PC-3 (cell line): ENCODE data around the gene RINT1.

ENCODE experiments used
- EZH2phosphoT487 ChIP-seq: fragments of 300-600 bp; sonication (generic); IDR thresholded peaks from 2 replicates; pipeline ENCODE4 v1.6.1; 2018; ENCODE audit warnings: mild to moderate bottlenecking, antibody characterized with exemption, low read length, borderline replicate concordance
- TF ChIP-seq, protein P1 (sequence below): fragments of 300-600 bp; sonication (generic); conservative IDR thresholded peaks from 2 replicates; pipeline ENCODE4 v1.5.1; 2017; ENCODE audit warnings: antibody characterized with exemption, low read depth, mild to moderate bottlenecking, low read length

DNA sequence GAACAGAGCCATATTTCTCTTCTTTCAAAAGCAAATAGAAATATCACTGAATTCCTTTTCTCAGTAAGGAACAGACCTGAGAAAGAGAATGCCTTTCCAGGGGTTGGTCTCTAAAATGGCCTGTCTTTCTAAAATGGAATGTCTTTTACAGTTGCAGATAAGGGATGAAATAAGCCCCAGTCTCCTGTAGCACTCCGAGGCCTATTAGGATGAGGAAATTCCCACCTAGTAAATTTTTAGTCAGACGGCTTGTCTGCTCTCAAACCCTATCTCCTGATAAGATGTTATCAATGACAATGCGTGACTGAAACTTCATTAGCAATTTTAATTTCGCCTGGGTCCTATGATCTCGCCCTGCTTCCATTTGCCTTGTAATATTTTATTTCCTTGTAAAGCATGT is 52.2 kb downstream of the RINT1 start:
- TF ChIP-seq, protein P1, sequence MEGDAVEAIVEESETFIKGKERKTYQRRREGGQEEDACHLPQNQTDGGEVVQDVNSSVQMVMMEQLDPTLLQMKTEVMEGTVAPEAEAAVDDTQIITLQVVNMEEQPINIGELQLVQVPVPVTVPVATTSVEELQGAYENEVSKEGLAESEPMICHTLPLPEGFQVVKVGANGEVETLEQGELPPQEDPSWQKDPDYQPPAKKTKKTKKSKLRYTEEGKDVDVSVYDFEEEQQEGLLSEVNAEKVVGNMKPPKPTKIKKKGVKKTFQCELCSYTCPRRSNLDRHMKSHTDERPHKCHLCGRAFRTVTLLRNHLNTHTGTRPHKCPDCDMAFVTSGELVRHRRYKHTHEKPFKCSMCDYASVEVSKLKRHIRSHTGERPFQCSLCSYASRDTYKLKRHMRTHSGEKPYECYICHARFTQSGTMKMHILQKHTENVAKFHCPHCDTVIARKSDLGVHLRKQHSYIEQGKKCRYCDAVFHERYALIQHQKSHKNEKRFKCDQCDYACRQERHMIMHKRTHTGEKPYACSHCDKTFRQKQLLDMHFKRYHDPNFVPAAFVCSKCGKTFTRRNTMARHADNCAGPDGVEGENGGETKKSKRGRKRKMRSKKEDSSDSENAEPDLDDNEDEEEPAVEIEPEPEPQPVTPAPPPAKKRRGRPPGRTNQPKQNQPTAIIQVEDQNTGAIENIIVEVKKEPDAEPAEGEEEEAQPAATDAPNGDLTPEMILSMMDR, result no peak
- TF ChIP-seq EZH2phosphoT487, result no peak
